ENCODE data around the gene ARHGAP6. TPM values are rescaled to one million over a fixed set of nuclear protein-coding genes. Genes with fewer than 3 reads are reported as not detected.

ARHGAP6 gene
- polyA plus RNA-seq, 2 of the 4 experiments (the other 2 are of a cell fraction) = 0.04 TPM; not detected in 1

DNA sequence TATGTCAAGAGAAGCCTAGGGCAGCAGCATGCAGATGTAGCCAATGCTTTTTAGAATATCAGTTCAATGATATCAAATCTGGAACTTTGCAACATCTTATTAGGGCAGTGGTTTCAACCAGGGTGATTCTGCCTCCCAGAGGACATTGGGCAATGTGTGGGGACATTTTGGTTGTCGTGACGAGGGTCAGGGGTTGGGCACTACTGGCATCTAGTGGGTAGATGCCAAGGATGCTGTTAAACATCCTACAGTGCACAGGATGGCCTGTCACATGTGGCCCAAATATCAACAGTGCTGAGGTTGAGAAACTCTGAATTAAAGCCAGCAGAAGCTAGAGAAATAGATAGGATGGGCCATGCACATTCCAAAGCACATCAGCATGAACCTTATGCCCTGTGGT, 220.2 kb downstream of the ARHGAP6 start:
- Histone ChIP-seq H3K4me3 (no peak overlapping the region), H3K27ac (no peak overlapping the region), H3K9me3 (no peaks in the 10 kb centered on the region), H3K4me2 (no peak overlapping the region), H3K4me1 (no peaks in the 10 kb centered on the region)
- DNase-seq (ENCODE audit: low read depth in 1 of 2, low spot score in 1 of 2) (no peak), FAIRE-seq (no peak), ATAC-seq (no peak)
- POLR2A ChIA-PET = no interaction called here
- CTCF ChIA-PET = no interaction called here
- no peak for TF ChIP-seq RFX5 (IDR thresholded peaks at IDR 0.05)
- no peak for TF ChIP-seq PHF8 (IDR thresholded peaks at IDR 0.05; ENCODE audit: borderline replicate concordance, low read depth)
- TF ChIP-seq POLR2A (IDR thresholded peaks at IDR 0.05; ENCODE audit: low read length) = no peak
- TF ChIP-seq, protein P1, sequence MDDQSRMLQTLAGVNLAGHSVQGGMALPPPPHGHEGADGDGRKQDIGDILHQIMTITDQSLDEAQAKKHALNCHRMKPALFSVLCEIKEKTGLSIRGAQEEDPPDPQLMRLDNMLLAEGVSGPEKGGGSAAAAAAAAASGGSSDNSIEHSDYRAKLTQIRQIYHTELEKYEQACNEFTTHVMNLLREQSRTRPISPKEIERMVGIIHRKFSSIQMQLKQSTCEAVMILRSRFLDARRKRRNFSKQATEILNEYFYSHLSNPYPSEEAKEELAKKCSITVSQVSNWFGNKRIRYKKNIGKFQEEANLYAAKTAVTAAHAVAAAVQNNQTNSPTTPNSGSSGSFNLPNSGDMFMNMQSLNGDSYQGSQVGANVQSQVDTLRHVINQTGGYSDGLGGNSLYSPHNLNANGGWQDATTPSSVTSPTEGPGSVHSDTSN (IDR thresholded peaks at IDR 0.05) = no peak
- no peak for TF ChIP-seq RNF2 (IDR thresholded peaks at IDR 0.05; ENCODE audit: borderline replicate concordance, low read depth)
- no peak for TF ChIP-seq EHF (CRISPR knock-in tag; IDR thresholded peaks at IDR 0.05)
- no peak for TF ChIP-seq HOXA7 (CRISPR knock-in tag; IDR thresholded peaks at IDR 0.05)
- TF ChIP-seq, protein P2, sequence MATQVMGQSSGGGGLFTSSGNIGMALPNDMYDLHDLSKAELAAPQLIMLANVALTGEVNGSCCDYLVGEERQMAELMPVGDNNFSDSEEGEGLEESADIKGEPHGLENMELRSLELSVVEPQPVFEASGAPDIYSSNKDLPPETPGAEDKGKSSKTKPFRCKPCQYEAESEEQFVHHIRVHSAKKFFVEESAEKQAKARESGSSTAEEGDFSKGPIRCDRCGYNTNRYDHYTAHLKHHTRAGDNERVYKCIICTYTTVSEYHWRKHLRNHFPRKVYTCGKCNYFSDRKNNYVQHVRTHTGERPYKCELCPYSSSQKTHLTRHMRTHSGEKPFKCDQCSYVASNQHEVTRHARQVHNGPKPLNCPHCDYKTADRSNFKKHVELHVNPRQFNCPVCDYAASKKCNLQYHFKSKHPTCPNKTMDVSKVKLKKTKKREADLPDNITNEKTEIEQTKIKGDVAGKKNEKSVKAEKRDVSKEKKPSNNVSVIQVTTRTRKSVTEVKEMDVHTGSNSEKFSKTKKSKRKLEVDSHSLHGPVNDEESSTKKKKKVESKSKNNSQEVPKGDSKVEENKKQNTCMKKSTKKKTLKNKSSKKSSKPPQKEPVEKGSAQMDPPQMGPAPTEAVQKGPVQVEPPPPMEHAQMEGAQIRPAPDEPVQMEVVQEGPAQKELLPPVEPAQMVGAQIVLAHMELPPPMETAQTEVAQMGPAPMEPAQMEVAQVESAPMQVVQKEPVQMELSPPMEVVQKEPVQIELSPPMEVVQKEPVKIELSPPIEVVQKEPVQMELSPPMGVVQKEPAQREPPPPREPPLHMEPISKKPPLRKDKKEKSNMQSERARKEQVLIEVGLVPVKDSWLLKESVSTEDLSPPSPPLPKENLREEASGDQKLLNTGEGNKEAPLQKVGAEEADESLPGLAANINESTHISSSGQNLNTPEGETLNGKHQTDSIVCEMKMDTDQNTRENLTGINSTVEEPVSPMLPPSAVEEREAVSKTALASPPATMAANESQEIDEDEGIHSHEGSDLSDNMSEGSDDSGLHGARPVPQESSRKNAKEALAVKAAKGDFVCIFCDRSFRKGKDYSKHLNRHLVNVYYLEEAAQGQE (IDR thresholded peaks at IDR 0.05) = no peak
- no peak for TF ChIP-seq HEYL (CRISPR knock-in tag; IDR thresholded peaks at IDR 0.05)
- TF ChIP-seq KDM1A (IDR thresholded peaks at IDR 0.05; ENCODE audit: low read depth) = no peak
- TF ChIP-seq POLR2AphosphoS2 (conservative IDR thresholded peaks at IDR 0.05; ENCODE audit: low read length) = no peak
- TF ChIP-seq HOXB13 (CRISPR knock-in tag; IDR thresholded peaks at IDR 0.05; ENCODE audit: low read depth) = no peak
- 20% methylated on average over 2 of the region's 2 CpGs for WGBS (ENCODE audit: missing lambda C conversion rate)

DNA sequence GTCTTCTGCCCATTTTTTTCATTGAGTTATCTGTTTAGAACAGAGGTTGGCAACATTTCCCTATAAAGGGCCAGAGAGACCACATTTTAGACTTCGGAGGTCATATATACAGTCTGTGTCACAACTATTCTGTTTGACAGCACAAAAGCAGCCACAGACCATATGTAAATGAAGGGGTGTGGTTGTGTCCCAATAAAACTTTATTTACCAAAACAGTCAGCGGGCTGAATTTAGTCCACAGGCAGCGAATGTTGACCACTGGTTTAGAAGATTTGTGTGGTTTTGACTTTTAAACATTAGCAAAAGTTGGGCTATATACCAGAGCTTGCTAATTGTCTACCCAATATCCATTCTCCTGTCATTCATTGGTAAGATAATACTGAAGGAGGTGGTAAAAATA, 221.7 kb downstream of the ARHGAP6 start:
- TF ChIP-seq, protein P1 (IDR thresholded peaks at IDR 0.05) = no peak
- TF ChIP-seq RARB (CRISPR knock-in tag; IDR thresholded peaks at IDR 0.05) (no peak), ZC3H11A (IDR thresholded peaks at IDR 0.05) (no peak), FOXS1 (CRISPR knock-in tag; IDR thresholded peaks at IDR 0.05) (no peak), GATA3 (IDR thresholded peaks at IDR 0.05; ENCODE audit: borderline replicate concordance) (no peak), EHMT2 (IDR thresholded peaks at IDR 0.05; ENCODE audit: low read depth) (no peak), RAD21 (conservative IDR thresholded peaks at IDR 0.05 in 1 of 2, IDR thresholded peaks at IDR 0.05 in 1 of 2) (no peak), JUNB (IDR thresholded peaks at IDR 0.05) (no peak), FOSB (CRISPR knock-in tag; IDR thresholded peaks at IDR 0.05) (no peak), JUN (IDR thresholded peaks at IDR 0.05) (no peak), CHD2 (IDR thresholded peaks at IDR 0.05; ENCODE audit: low read length, partially characterized antibody) (no peak), HOXA7 (CRISPR knock-in tag; IDR thresholded peaks at IDR 0.05) (no peak)
- TF ChIP-seq, protein P3, sequence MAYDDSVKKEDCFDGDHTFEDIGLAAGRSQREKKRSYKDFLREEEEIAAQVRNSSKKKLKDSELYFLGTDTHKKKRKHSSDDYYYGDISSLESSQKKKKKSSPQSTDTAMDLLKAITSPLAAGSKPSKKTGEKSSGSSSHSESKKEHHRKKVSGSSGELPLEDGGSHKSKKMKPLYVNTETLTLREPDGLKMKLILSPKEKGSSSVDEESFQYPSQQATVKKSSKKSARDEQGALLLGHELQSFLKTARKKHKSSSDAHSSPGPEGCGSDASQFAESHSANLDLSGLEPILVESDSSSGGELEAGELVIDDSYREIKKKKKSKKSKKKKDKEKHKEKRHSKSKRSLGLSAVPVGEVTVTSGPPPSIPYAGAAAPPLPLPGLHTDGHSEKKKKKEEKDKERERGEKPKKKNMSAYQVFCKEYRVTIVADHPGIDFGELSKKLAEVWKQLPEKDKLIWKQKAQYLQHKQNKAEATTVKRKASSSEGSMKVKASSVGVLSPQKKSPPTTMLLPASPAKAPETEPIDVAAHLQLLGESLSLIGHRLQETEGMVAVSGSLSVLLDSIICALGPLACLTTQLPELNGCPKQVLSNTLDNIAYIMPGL (CRISPR knock-in tag; IDR thresholded peaks at IDR 0.05; ENCODE audit: borderline replicate concordance) = no peak
- Histone ChIP-seq H3K4me2 (no peak overlapping the region), H3K4me1 (no peaks in the 10 kb centered on the region), H3K4me3 (no peak overlapping the region), H3K9me3 (no peaks in the 10 kb centered on the region), H3K27ac (no peak overlapping the region)
- FAIRE-seq (no peak), ATAC-seq (no peak), DNase-seq (ENCODE audit: low read depth in 1 of 2, low spot score in 1 of 2) (no peak)
- 40% methylated on average over 3 of the region's 3 CpGs for WGBS (ENCODE audit: missing lambda C conversion rate)
- ChIA-PET CTCF (no interaction called here), POLR2A (no interaction called here)

All from A549 (cell line).